ENCODE measurements around the gene SPINK9.

The SPINK9 gene

GRCh38 chr5:148372166-148372725, 36.9 kb downstream of the SPINK9 start:
- no peak for DNase-seq

- no peak for DNase-seq
Observed at GRCh38 chr5:148372893-148373292, 37.5 kb downstream of the SPINK9 start.

GRCh38 chr5:148374690-148375360, 39.5 kb downstream of the SPINK9 start:
- DNase-seq, result peak; percentile 25

- DNase-seq, result no peak
Observed at GRCh38 chr5:148376198-148376597, 40.8 kb downstream of the SPINK9 start.

- DNase-seq, result no peak
Observed at GRCh38 chr5:148378670-148379069, 43.3 kb downstream of the SPINK9 start.

GRCh38 chr5:148379340-148379739, 44.0 kb downstream of the SPINK9 start:
- no peak for DNase-seq

- no peak for DNase-seq
Observed at GRCh38 chr5:148381906-148382305, 46.5 kb downstream of the SPINK9 start.

GRCh38 chr5:148382961-148383360, 47.6 kb downstream of the SPINK9 start:
- DNase-seq, result no peak

- peak; percentile 98 for DNase-seq
Observed at GRCh38 chr5:148383564-148384379, 48.4 kb downstream of the SPINK9 start, which contains the start of gene FBXO38. FBXO38 (plus strand) TSS chr5:148383958; CDS start chr5:148394777, 10,819 bp downstream.

GRCh38 chr5:148384380-148384737, 49.0 kb downstream of the SPINK9 start:
- DNase-seq, result no peak

- DNase-seq, result no peak
Observed at GRCh38 chr5:148385094-148385493, 49.7 kb downstream of the SPINK9 start.

GRCh38 chr5:148386041-148386440, 50.7 kb downstream of the SPINK9 start:
- DNase-seq, result no peak

- no peak for DNase-seq
Observed at GRCh38 chr5:148387325-148387724, 52.0 kb downstream of the SPINK9 start.

GRCh38 chr5:148388696-148389095, 53.3 kb downstream of the SPINK9 start:
- no peak for DNase-seq
